Activated CD4-positive, alpha-beta T cell treated with anti-CD3 and anti-CD28 coated beads for 36 hours (primary cell): ENCODE data around the gene UBAP1L. TPM values are rescaled to one million over a fixed set of nuclear protein-coding genes. Genes with fewer than 3 reads are reported as not detected.

Experiments used
- ATAC-seq: fragments of 200-7000 bp; cut with Tn5 transposase; one replicate; pipeline ENCODE4 v1.10.0; 2021; ENCODE audit warnings: mild to moderate bottlenecking, moderate library complexity
- CTCF ChIA-PET: fragments of 350-600 bp; sonication (Branson Sonifier 250); formaldehyde crosslinking; loops from one replicate; lab custom pipeline; 2021; ENCODE audit warnings: antibody characterized with exemption; lab: Charles Lee
- POLR2A ChIA-PET: fragments of 350-600 bp; sonication (Branson Sonifier 250); formaldehyde crosslinking; loops from one replicate; lab custom pipeline; 2021; ENCODE audit warnings: antibody characterized with exemption, inconsistent platforms; lab: Charles Lee
- DNase-seq: peaks from one replicate; pipeline ENCODE4 v3.0.0-alpha.2; 2020
- H3K27ac Mint-ChIP-seq: one replicate; pipeline ENCODE4 v1.8.0; 2021; ENCODE audit warnings: mixed read lengths
- H3K27me3 Mint-ChIP-seq: one replicate; pipeline ENCODE4 v1.8.0; 2021; ENCODE audit warnings: mixed read lengths
- H3K36me3 Mint-ChIP-seq: one replicate; pipeline ENCODE4 v1.8.0; 2021; ENCODE audit warnings: low read depth, mixed read lengths
- H3K4me1 Mint-ChIP-seq: one replicate; pipeline ENCODE4 v1.8.0; 2021; ENCODE audit warnings: mixed read lengths
- H3K4me3 Mint-ChIP-seq: one replicate; pipeline ENCODE4 v1.8.0; 2021; ENCODE audit warnings: mild to moderate bottlenecking, moderate library complexity, mixed read lengths
- H3K9me3 Mint-ChIP-seq: one replicate; pipeline ENCODE4 v1.8.0; 2021; ENCODE audit warnings: low read depth, mixed read lengths
- intact Hi-C, 2 experiments: fragments of 100-400 bp; cut with DNase I in 1 of 2; cut with micrococcal nuclease in 1 of 2; formaldehyde crosslinking; loops; one replicate each; pipeline versions ENCODE4 v1.14.2 to v1.15.1; 2022 to 2024; cut with DNase I, micrococcal nuclease
- total RNA-seq, 2 experiments: library from RNA; stranded (reverse); gene quantifications; one replicate each; pipeline ENCODE4 v1.2.3, GENCODE V29; 2021

UBAP1L gene
- total RNA-seq, 2 experiments from 2014 or later = 2.7 to 3.2 TPM

- DNase-seq = no peak
- Mint-ChIP-seq H3K9me3 (no peaks in the 10 kb centered on the region), H3K36me3 (no peaks in the 10 kb centered on the region), H3K4me3 (no peak overlapping the region), H3K27me3 (peaks cover 37% of the 10 kb centered on the region), H3K4me1 (peaks cover 3% of the 10 kb centered on the region), H3K27ac (no peak overlapping the region)
- ChIA-PET POLR2A (no interaction called here), CTCF (interaction anchor here (0.6 to 1.0 kb wide), 3 partner anchors 11 to 317 kb away, joined by 3 read pairs; no protein-coding TSS in a partner anchor)
- intact Hi-C loops = no loop called here
- ATAC-seq = no peak
These were observed 48.2 kb downstream of the UBAP1L start for GRCh38 chr15:65066635-65067316.

GRCh38 chr15:65066001-65066634, 48.9 kb downstream of the UBAP1L start:
- H3K4me3 Mint-ChIP-seq = no peak overlapping the region
- no peak for DNase-seq
- no peaks in the 10 kb centered on the region for H3K9me3 Mint-ChIP-seq
- H3K27me3 Mint-ChIP-seq = peaks cover 37% of the 10 kb centered on the region
- ATAC-seq = no peak
- CTCF ChIA-PET = interaction anchor here (0.6 to 1.7 kb wide), 4 partner anchors 12 to 316 kb away, joined by 3 to 4 read pairs (median 4); no protein-coding TSS in a partner anchor
- POLR2A ChIA-PET = no interaction called here
- intact Hi-C loops = no loop called here
- H3K4me1 Mint-ChIP-seq = peaks cover 3% of the 10 kb centered on the region
- no peak overlapping the region for H3K27ac Mint-ChIP-seq
- no peaks in the 10 kb centered on the region for H3K36me3 Mint-ChIP-seq

- H3K4me1 Mint-ChIP-seq = peaks cover 3% of the 10 kb centered on the region
- H3K27ac Mint-ChIP-seq = no peak overlapping the region
- no peak for ATAC-seq
- ChIA-PET POLR2A (no interaction called here), CTCF (interaction anchor here (1.1 kb wide), 1 partner anchor 8 kb away, joined by 4 read pairs; no protein-coding TSS in a partner anchor)
- intact Hi-C loops = no loop called here
- H3K36me3 Mint-ChIP-seq = no peaks in the 10 kb centered on the region
- no peaks in the 10 kb centered on the region for H3K9me3 Mint-ChIP-seq
- DNase-seq = no peak
- peaks cover 24% of the 10 kb centered on the region for H3K27me3 Mint-ChIP-seq
- H3K4me3 Mint-ChIP-seq = no peak overlapping the region
These were observed 52.3 kb downstream of the UBAP1L start for GRCh38 chr15:65062726-65063125.

- no peaks in the 10 kb centered on the region for H3K9me3 Mint-ChIP-seq
- peaks cover 20% of the 10 kb centered on the region for H3K27me3 Mint-ChIP-seq
- ChIA-PET POLR2A (no interaction called here), CTCF (interaction anchor here (1.1 to 1.4 kb wide), 2 partner anchors 8 to 39 kb away, joined by 3 to 4 read pairs; no protein-coding TSS in a partner anchor)
- H3K36me3 Mint-ChIP-seq = no peaks in the 10 kb centered on the region
- no peak overlapping the region for H3K27ac Mint-ChIP-seq
- no peak overlapping the region for H3K4me3 Mint-ChIP-seq
- intact Hi-C loops = no loop called here
- DNase-seq (no peak), ATAC-seq (no peak)
- H3K4me1 Mint-ChIP-seq = peaks cover under 1% of the 10 kb centered on the region
These were observed 52.9 kb downstream of the UBAP1L start for GRCh38 chr15:65062061-65062460.

- intact Hi-C loops = no loop called here
- H3K4me1 Mint-ChIP-seq = no peaks in the 10 kb centered on the region
- CTCF ChIA-PET = interaction anchor here (0.7 to 1.4 kb wide), 2 partner anchors 26 to 40 kb away, joined by 3 read pairs; no protein-coding TSS in a partner anchor
These were observed 54.2 kb downstream of the UBAP1L start for GRCh38 chr15:65060641-65061397.

GRCh38 chr15:65059931-65060596, 54.9 kb downstream of the UBAP1L start:
- H3K27me3 Mint-ChIP-seq = peaks cover 2% of the 10 kb centered on the region
- no peaks in the 10 kb centered on the region for H3K36me3 Mint-ChIP-seq
- no peak overlapping the region for H3K4me3 Mint-ChIP-seq
- H3K9me3 Mint-ChIP-seq = no peaks in the 10 kb centered on the region
- ChIA-PET POLR2A (no interaction called here), CTCF (interaction anchor here (1.0 to 1.3 kb wide), 2 partner anchors 18 to 120 kb away, joined by 3 read pairs; no protein-coding TSS in a partner anchor)
- H3K27ac Mint-ChIP-seq = no peak overlapping the region
- H3K4me1 Mint-ChIP-seq = no peaks in the 10 kb centered on the region
- no peak for DNase-seq
- no peak for ATAC-seq
- intact Hi-C loops = no loop called here

More at GRCh38 chr15:65060641-65061397, 54.2 kb downstream of the UBAP1L start:
- no peaks in the 10 kb centered on the region for H3K36me3 Mint-ChIP-seq
- H3K9me3 Mint-ChIP-seq = no peaks in the 10 kb centered on the region
- DNase-seq (no peak), ATAC-seq (no peak)
- H3K27ac Mint-ChIP-seq = no peak overlapping the region
- H3K4me3 Mint-ChIP-seq = no peak overlapping the region
- POLR2A ChIA-PET = interaction anchor here (0.6 kb wide), 1 partner anchor 156 kb away, joined by 3 read pairs; no protein-coding TSS in a partner anchor
- peaks cover 9% of the 10 kb centered on the region for H3K27me3 Mint-ChIP-seq

GRCh38 chr15:65059369-65059750, 55.6 kb downstream of the UBAP1L start:
- Mint-ChIP-seq H3K4me3 (no peak overlapping the region), H3K27ac (no peak overlapping the region), H3K36me3 (no peaks in the 10 kb centered on the region), H3K4me1 (no peaks in the 10 kb centered on the region), H3K27me3 (no peaks in the 10 kb centered on the region), H3K9me3 (no peaks in the 10 kb centered on the region)
- ChIA-PET CTCF (interaction anchor here (0.7 to 1.3 kb wide), 3 partner anchors 10 to 119 kb away, joined by 3 read pairs; no protein-coding TSS in a partner anchor), POLR2A (no interaction called here)
- intact Hi-C loops = no loop called here
- DNase-seq = no peak
- ATAC-seq = no peak

- no peaks in the 10 kb centered on the region for H3K27me3 Mint-ChIP-seq
These were observed 56.3 kb downstream of the UBAP1L start for GRCh38 chr15:65058394-65059368.

GRCh38 chr15:65057549-65057940, 57.5 kb downstream of the UBAP1L start:
- no peak overlapping the region for H3K4me3 Mint-ChIP-seq
- ATAC-seq (no peak), DNase-seq (no peak)
- intact Hi-C loops = no loop called here
- H3K27ac Mint-ChIP-seq = no peak overlapping the region
- H3K9me3 Mint-ChIP-seq = no peaks in the 10 kb centered on the region
- no peaks in the 10 kb centered on the region for H3K36me3 Mint-ChIP-seq
- ChIA-PET CTCF (interaction anchor here (0.5 kb wide), 1 partner anchor 1139 kb away, joined by 3 read pairs; no protein-coding TSS in a partner anchor), POLR2A (no interaction called here)
- H3K27me3 Mint-ChIP-seq = no peaks in the 10 kb centered on the region
- H3K4me1 Mint-ChIP-seq = no peaks in the 10 kb centered on the region

More at GRCh38 chr15:65058394-65059368, 56.3 kb downstream of the UBAP1L start:
- CTCF ChIA-PET = interaction anchor here (0.7 to 1.3 kb wide), 3 partner anchors 11 to 118 kb away, joined by 3 read pairs; no protein-coding TSS in a partner anchor
- DNase-seq (no peak), ATAC-seq (no peak)
- no peaks in the 10 kb centered on the region for H3K4me1 Mint-ChIP-seq
- POLR2A ChIA-PET = no interaction called here
- intact Hi-C loops = no loop called here
- no peak overlapping the region for H3K27ac Mint-ChIP-seq
- H3K9me3 Mint-ChIP-seq = no peaks in the 10 kb centered on the region
- H3K36me3 Mint-ChIP-seq = no peaks in the 10 kb centered on the region
- no peak overlapping the region for H3K4me3 Mint-ChIP-seq
